Activated CD4-positive, alpha-beta memory T cell treated with anti-CD3 and anti-CD28 coated beads, Interleukin-2, amount 10 ng/mL, durations not matched to agents 7 days and 5 days (primary cell): Measurements from ENCODE around the gene PYDC1. TPM values are rescaled to one million over a fixed set of nuclear protein-coding genes. Genes with fewer than 3 reads are reported as not detected.
A peak's percentile ranks its signal among the peaks of the same experiment; 100 is the strongest.

Experiments
- CTCF ChIA-PET: fragments of 350-600 bp; sonication (Branson Sonifier 250); formaldehyde crosslinking; loops from one replicate; lab custom pipeline; 2021; ENCODE audit warnings: antibody characterized with exemption, inconsistent platforms; lab: Charles Lee
- POLR2A ChIA-PET: fragments of 350-600 bp; sonication (Branson Sonifier 250); formaldehyde crosslinking; loops from one replicate; lab custom pipeline; 2021; ENCODE audit warnings: antibody characterized with exemption; lab: Charles Lee
- DNase-seq: peaks from one replicate; pipeline ENCODE4 v3.0.0-alpha.2; 2020
- H3K27ac Mint-ChIP-seq: one replicate; pipeline ENCODE4 v1.8.0; 2021; ENCODE audit warnings: mild to moderate bottlenecking, mixed read lengths
- H3K27me3 Mint-ChIP-seq: one replicate; pipeline ENCODE4 v1.8.0; 2021; ENCODE audit warnings: mixed read lengths
- H3K36me3 Mint-ChIP-seq: one replicate; pipeline ENCODE4 v1.8.0; 2021; ENCODE audit warnings: low read depth, mixed read lengths
- H3K4me1 Mint-ChIP-seq: one replicate; pipeline ENCODE4 v1.8.0; 2021; ENCODE audit warnings: mixed read lengths
- H3K4me3 Mint-ChIP-seq: one replicate; pipeline ENCODE4 v1.8.0; 2021; ENCODE audit warnings: mild to moderate bottlenecking, mixed read lengths
- H3K9me3 Mint-ChIP-seq: one replicate; pipeline ENCODE4 v1.8.0; 2021; ENCODE audit warnings: mixed read lengths
- total RNA-seq, 2 experiments: library from RNA; stranded (reverse); gene quantifications; one replicate each; pipeline ENCODE4 v1.2.3, GENCODE V29; 2021

PYDC1 gene
- total RNA-seq, 2 experiments from 2014 or later, result not detected

DNA sequence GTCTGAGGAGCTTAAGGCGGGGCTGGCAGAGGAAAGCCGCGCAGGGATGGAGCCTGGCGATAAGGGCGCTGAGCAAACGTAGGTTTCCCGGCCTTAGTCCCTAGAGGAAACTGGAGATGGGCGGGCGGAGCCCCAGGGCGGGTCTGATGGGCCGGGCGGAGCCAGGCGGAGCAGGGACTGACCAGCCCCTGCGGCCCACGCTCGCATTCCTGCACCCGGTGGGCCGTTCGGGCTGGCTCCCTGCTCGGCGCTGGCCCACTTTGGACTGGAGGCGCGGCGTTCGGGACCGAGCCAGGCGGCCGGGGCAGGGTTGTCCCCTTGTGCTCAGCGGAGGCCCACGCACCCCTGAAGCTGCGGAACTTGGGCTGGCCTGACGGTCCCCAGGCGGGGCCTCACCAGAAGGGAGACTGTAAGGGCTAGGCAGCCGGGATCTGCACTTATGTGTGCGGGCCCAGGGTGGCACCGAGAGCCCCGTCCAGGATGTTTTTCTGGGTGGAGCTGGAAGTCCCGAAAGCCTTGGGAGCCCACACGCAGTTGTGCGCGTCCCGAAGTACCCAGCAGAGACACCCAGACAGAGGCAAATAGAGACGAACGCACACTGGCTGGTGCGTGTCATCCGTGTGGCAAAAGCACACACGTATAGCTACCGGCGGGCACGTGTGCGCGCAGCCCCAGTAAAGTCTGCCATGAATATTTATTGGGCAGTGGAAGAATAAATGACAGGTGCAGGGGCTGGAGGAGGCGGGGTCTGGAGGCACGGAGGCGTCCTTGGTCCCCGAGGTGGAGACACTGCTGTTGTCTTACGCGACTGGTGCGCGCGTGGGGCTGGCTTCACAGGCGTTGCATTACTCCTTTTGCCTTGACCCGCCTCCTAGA is 1.4 kb downstream of the PYDC1 start:
- Mint-ChIP-seq H3K27me3 (peaks cover 47% of the 10 kb centered on the region), H3K27ac (no peak overlapping the region), H3K4me3 (peak overlapping the region; percentile 35), H3K36me3 (no peaks in the 10 kb centered on the region), H3K9me3 (no peaks in the 10 kb centered on the region), H3K4me1 (peaks cover 29% of the 10 kb centered on the region)
- CTCF ChIA-PET, result interaction anchor here (0.9 to 2.9 kb wide), 5 partner anchors 13 to 43 kb away, joined by 3 to 10 read pairs (median 6); partner anchors contain the start of gene PYCARD
- POLR2A ChIA-PET, result interaction anchor here (0.5 to 4.6 kb wide), 10 partner anchors 9 to 215 kb away, joined by 3 to 45 read pairs (median 3); partner anchors contain the start of genes FUS and PYCARD
- no peak for DNase-seq

- H3K36me3 Mint-ChIP-seq, result no peaks in the 10 kb centered on the region
- no peaks in the 10 kb centered on the region for H3K9me3 Mint-ChIP-seq
- H3K4me1 Mint-ChIP-seq, result peaks cover 32% of the 10 kb centered on the region
- POLR2A ChIA-PET, result interaction anchor here (1.0 to 4.6 kb wide), 5 partner anchors 12 to 50 kb away, joined by 3 to 45 read pairs (median 3); partner anchors contain the start of gene PYCARD
- peaks cover 47% of the 10 kb centered on the region for H3K27me3 Mint-ChIP-seq
- CTCF ChIA-PET, result interaction anchor here (0.9 to 2.9 kb wide), 3 partner anchors 12 to 40 kb away, joined by 3 to 10 read pairs (median 6); partner anchors contain the start of gene PYCARD
- no peak overlapping the region for H3K4me3 Mint-ChIP-seq
- no peak overlapping the region for H3K27ac Mint-ChIP-seq
- DNase-seq, result no peak
Observed at GRCh38 chr16:31214708-31215286, 2.1 kb downstream of the PYDC1 start.

DNA sequence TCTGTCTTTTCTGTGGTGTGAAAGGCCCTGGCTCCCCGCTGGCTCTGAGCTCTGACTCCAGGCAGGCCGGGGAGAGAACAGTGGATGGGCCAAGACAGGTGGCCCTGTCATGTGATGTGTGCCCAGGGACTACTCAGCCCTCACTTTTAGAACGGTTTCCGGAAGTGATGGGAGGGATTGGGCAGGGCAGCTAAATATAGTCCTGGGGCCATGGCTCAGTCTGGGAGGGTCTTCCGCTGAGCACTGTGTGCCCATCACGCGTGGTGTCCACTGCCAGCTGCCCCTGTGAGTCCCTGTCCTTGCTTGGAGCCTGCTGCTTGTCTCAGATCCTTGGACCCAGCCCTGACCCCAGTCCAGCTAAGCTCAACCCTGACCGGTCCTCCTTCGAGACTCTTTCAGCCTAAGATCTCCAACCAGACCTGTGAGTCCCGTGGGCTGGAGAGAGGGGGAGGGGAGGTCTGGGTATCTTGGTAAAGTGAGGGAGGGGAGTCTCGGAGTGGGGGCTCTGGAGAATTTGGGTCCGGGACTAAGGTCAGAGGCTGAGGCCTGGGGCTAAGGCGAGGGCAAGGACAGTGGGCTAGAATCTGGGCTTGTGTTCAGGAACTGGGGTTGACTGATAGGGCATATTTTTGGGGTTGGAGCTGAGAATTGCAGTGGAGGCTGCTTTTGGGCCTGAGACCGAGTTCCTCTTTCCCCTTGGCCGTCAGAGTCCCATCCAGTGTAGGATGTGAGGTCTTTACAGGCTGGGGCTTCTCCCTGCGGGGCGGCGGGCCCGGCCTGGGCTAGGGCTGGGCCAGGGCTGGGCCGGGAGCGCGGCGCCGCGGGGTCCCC is 2.8 kb downstream of the PYDC1 start, which contains the start of gene TRIM72:
TSS of gene TRIM72 (plus strand) at position 243 of the 831 bp plus-strand sequence. CDS start 620 bp downstream, outside the sequence.
- POLR2A ChIA-PET, result interaction anchor here (1.0 to 4.6 kb wide), 4 partner anchors 11 to 50 kb away, joined by 3 to 45 read pairs (median 4); partner anchors contain the start of genes FUS and PYCARD
- no peak within 1 kb of the TSS for H3K4me3 Mint-ChIP-seq
- H3K4me1 Mint-ChIP-seq, result peaks cover 32% of the 10 kb centered on the region
- H3K9me3 Mint-ChIP-seq, result no peaks in the 10 kb centered on the region
- no peak for DNase-seq
- no peak within 1 kb of the TSS for H3K27ac Mint-ChIP-seq
- CTCF ChIA-PET, result interaction anchor here (0.9 to 2.9 kb wide), 4 partner anchors 12 to 169 kb away, joined by 3 to 10 read pairs (median 4); partner anchors contain the start of gene PYCARD
- H3K36me3 Mint-ChIP-seq, result no peaks in the 10 kb centered on the region
- peaks cover 46% of the 10 kb centered on the region for H3K27me3 Mint-ChIP-seq

GRCh38 chr16:31213342-31213741 is 3.6 kb downstream of the PYDC1 start:
- Mint-ChIP-seq H3K4me3 (no peak overlapping the region), H3K36me3 (no peaks in the 10 kb centered on the region), H3K27ac (no peak overlapping the region), H3K27me3 (peaks cover 41% of the 10 kb centered on the region), H3K9me3 (no peaks in the 10 kb centered on the region), H3K4me1 (peaks cover 32% of the 10 kb centered on the region)
- no peak for DNase-seq
- POLR2A ChIA-PET, result interaction anchor here (1.8 to 4.6 kb wide), 2 partner anchors 11 to 33 kb away, joined by 5 to 45 read pairs; partner anchors contain the start of genes FUS and PYCARD
- CTCF ChIA-PET, result interaction anchor here (1.0 kb wide), 1 partner anchor 169 kb away, joined by 3 read pairs; no protein-coding TSS in a partner anchor

DNA sequence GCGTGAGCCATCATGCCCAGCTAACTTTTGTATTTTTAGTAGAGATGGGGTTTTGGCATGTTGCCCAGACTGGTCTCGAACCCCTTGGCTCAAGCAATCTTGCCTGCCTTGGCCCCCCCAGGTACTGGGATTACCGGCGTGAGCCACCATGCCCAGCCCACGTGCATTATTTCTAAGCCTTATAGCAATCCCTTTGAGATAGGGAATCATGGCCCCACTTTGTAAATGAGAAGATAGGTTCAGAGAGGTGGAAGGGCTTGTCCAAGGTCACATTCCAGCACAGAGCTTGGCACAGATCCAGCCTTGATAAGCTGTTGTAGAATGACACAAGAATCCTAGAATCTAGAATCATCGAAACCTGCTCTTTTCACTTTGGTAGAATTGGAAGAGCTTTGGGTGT is 10.2 kb downstream of the PYDC1 start:
- H3K36me3 Mint-ChIP-seq, result peaks cover 5% of the 10 kb centered on the region
- H3K4me3 Mint-ChIP-seq, result no peak overlapping the region
- POLR2A ChIA-PET, result interaction anchor here (1.5 kb wide), 1 partner anchor 10 kb away, joined by 3 read pairs; the partner anchor contains the start of gene PYDC1
- peaks cover 33% of the 10 kb centered on the region for H3K4me1 Mint-ChIP-seq
- peaks cover 6% of the 10 kb centered on the region for H3K27me3 Mint-ChIP-seq
- no peaks in the 10 kb centered on the region for H3K9me3 Mint-ChIP-seq
- DNase-seq, result no peak
- CTCF ChIA-PET, result no interaction called here
- no peak overlapping the region for H3K27ac Mint-ChIP-seq

DNA sequence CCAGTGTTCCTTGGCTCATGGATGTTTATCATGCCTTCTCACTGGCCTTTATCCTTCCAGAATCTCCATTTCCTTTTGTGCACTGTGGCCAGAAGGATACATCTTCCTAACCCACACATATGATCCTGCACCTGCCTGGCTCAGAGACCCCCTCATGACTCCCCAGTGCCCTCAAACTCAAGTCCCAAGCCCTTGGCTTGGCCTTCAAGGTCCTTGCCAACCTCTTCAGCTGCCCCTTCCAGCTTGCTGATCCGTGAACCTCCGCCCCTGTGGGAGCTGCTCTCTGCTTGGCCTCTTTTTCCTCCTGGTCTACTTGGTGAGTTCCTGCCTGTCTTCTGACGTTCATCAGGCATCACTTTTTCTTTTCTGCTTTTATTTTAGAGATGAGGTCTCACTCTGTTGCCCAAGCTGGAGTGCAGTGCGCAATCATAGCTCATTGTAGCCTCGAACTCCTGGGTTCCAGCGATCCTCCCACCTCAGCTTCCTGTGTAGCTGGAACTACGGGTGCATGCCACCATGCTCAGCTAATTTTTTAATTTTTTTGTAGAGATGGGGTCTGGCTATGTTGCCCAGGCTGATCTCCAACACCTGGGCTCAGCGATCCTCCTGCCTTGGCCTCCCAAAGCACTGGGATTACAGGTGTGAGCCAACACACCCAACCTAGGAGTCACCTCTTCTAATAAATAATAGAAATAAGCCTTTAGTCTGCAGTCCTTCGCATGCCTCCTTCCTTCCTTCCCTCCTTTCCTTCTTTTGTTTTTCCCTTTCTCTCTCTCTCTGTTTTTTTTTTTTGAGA is 11.9 kb downstream of the PYDC1 start:
- Mint-ChIP-seq H3K27me3 (peaks cover 5% of the 10 kb centered on the region), H3K4me3 (no peak overlapping the region), H3K9me3 (no peaks in the 10 kb centered on the region), H3K27ac (peak overlapping the region; percentile 25), H3K4me1 (peaks cover 40% of the 10 kb centered on the region), H3K36me3 (peaks cover 14% of the 10 kb centered on the region)
- ChIA-PET CTCF (interaction anchor here (0.7 kb wide), 1 partner anchor 132 kb away, joined by 3 read pairs; no protein-coding TSS in a partner anchor), POLR2A (interaction anchor here (0.7 to 5.2 kb wide), 3 partner anchors 10 to 26 kb away, joined by 3 to 75 read pairs (median 45); partner anchors contain the start of genes FUS, PYDC1 and TRIM72)
- DNase-seq, result no peak

DNA sequence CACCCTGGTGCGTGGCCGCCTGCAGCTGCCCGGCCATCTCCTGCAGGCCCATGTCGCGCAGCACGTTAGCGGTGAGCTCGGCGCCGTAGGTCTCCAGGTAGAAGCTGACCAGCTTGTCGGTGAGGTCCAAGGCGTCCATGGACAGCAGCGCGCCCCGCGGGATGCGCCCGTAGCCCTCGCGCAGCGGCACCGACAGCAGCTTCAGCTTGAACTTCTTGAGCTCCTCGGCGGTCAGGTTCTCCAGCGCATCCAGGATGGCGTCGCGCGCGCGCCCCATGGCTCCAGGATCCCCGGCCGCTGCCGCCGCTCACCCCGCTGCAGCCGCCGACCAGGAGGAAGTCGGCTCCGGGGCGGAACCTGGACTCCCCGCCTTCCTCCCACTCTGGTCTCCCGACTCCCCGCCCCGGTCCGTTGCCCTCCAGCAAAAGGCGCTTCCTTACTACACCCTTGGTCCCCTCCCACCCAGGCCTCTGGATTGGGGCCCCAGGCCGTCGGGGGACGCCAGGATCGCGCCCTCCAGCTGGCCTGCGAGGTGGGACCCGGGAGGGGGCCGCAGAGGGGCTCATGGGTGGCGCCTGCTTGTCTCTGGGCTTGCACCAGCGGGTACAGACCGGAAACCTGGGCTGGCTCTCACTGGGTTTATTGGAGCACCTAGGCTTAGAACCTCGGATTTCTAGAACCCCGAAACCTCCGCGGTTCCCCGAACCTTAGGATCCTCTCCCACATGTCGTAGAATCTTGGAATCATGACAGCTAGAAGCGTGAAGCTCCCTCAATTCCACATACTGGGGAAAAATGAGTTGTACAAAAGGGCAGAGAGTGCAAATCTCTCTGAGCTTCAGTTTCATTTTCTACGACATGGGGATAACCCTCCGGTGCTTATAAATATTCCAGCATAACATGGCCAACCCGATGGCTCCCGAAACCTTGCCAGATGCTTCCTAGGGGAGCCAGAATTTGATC is 14.2 kb downstream of the PYDC1 start, which contains the start of gene PYCARD:
TSS of gene PYCARD (minus strand) at position 347 of the 962 bp plus-strand sequence. CDS start at position 277, 70 bp downstream.
- peak; percentile 58 for DNase-seq
- H3K4me1 Mint-ChIP-seq, result peaks cover 61% of the 10 kb centered on the region
- peaks cover 5% of the 10 kb centered on the region for H3K27me3 Mint-ChIP-seq
- H3K36me3 Mint-ChIP-seq, result peaks cover 35% of the 10 kb centered on the region
- POLR2A ChIA-PET, result interaction anchor here (0.6 to 5.2 kb wide), 22 partner anchors 9 to 671 kb away, joined by 3 to 76 read pairs (median 5); partner anchors contain the start of genes ARMC5, FUS, ITGAM and PYDC1
- peak within 1 kb of the TSS; percentile 87 for H3K4me3 Mint-ChIP-seq
- CTCF ChIA-PET, result interaction anchor here (0.6 to 4.2 kb wide), 15 partner anchors 12 to 674 kb away, joined by 3 to 38 read pairs (median 3); partner anchors contain the start of genes ITGAX, PYDC1, TRIM72 and ZNF843
- no peaks in the 10 kb centered on the region for H3K9me3 Mint-ChIP-seq
- peak within 1 kb of the TSS; percentile 79 for H3K27ac Mint-ChIP-seq

DNA sequence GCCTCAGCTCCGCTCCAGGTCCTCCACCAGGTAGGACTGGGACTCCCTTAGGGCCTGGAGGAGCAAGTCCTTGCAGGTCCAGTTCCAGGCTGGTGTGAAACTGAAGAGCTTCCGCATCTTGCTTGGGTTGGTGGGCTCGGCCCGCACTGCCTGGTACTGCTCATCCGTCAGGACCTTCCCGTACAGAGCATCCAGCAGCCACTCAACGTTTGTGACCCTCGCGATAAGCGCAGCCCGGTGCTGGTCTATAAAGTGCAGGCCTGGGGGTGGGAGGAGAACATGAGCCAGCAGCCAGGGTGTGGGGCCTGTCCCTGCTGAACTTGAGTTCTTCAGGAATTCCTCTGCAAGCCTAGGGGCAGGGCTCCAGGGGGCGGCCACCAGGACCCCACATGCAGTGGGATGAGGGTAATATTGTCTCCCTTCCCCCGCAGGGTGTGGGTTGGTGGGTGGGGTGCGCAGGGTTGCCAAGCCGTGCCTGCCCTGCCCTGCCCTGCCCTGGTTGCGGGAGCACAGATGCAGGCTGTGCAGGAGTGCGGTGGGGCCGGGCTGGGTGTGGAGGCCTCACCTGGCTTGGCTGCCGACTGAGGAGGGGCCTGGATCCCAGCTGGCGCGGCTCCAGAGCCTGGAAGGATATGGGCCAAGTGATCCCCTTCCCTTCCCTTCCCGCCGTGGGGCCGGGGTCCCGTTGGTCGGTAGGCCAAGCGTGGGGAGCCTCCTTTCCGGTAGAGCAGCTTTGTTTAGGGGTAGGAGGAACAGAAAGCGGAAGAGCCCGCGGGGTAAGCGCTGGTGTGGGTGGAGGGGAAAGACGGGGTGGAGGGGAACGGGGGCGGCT is 15.1 kb downstream of the PYDC1 start:
- DNase-seq, result peak; percentile 55
- peak overlapping the region; percentile 87 for H3K4me3 Mint-ChIP-seq
- peak overlapping the region; percentile 79 for H3K27ac Mint-ChIP-seq
- no peaks in the 10 kb centered on the region for H3K9me3 Mint-ChIP-seq
- H3K36me3 Mint-ChIP-seq, result peaks cover 40% of the 10 kb centered on the region
- peaks cover 64% of the 10 kb centered on the region for H3K4me1 Mint-ChIP-seq
- POLR2A ChIA-PET, result interaction anchor here (0.6 to 5.2 kb wide), 34 partner anchors 8 to 672 kb away, joined by 3 to 76 read pairs (median 4); partner anchors contain the start of genes ARMC5, FUS, ITGAM and PYDC1
- peaks cover 4% of the 10 kb centered on the region for H3K27me3 Mint-ChIP-seq
- CTCF ChIA-PET, result interaction anchor here (0.6 to 4.2 kb wide), 23 partner anchors 8 to 675 kb away, joined by 3 to 38 read pairs (median 5); partner anchors contain the start of genes ITGAX, PYDC1, TRIM72 and ZNF843

DNA sequence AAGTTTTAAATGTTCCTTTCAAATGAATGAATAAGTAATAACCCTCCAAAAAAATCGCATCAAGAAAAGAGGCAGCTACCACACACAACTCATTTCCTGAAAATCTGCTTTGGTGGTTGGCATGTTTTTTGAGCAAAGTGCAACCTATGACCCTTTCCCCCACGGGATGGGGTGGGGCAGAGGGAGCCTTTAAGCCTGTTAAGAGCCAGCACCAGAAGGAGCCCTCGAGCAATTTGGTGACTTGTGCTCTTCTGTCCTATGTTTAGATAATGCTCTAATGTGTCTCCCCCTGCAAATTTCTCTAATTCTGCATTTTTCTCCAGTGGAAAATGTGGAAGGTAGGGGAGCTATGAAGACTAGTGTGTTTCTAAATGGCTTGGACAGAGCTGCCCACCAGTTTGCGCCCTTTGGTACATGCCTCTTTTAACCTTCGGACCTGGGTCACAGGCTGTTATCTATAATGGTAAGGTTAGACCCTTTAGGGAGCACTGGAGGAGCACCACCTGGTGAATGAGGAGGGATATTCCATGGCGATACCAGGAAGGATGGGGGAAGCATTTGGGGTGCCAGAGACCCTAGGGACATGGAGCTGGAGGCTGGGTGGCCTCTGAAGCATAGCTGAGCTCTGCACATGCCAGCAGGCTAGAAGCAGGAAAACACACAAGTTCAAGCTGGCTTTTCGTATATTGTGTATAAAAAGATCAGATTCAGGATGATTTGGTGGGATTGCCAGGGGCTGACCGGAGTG is 15.9 kb downstream of the PYDC1 start:
- peak; percentile 80 for DNase-seq
- H3K27me3 Mint-ChIP-seq, result no peaks in the 10 kb centered on the region
- peak overlapping the region; percentile 79 for H3K27ac Mint-ChIP-seq
- H3K4me1 Mint-ChIP-seq, result peaks cover 69% of the 10 kb centered on the region
- ChIA-PET CTCF (interaction anchor here (0.6 to 4.2 kb wide), 25 partner anchors 9 to 668 kb away, joined by 3 to 38 read pairs (median 5); partner anchors contain the start of genes FUS, PYDC1 and ZNF843), POLR2A (interaction anchor here (0.7 to 5.2 kb wide), 25 partner anchors 8 to 673 kb away, joined by 3 to 76 read pairs (median 4); partner anchors contain the start of genes ARMC5, FUS, ITGAM and PYDC1)
- no peaks in the 10 kb centered on the region for H3K9me3 Mint-ChIP-seq
- H3K4me3 Mint-ChIP-seq, result peak overlapping the region; percentile 87
- peaks cover 48% of the 10 kb centered on the region for H3K36me3 Mint-ChIP-seq
